Astrocyte of the cerebellum (primary cell): ENCODE measurements around the gene RGP1.
A peak's percentile ranks its signal among the peaks of the same experiment; 100 is the strongest.

Source experiments
- DNase-seq: peaks from one replicate; pipeline ENCODE4 v3.0.0-alpha.2; 2011; ENCODE audit warnings: low read depth
- H3K4me3 ChIP-seq: 2 replicates; pipeline ENCODE4 v1.5.1; 2011; ENCODE audit warnings: mild to moderate bottlenecking, low read depth, low read length, moderate library complexity
- in situ Hi-C: cut with HindIII; loops from 2 replicates; pipeline ENCODE4 v1.10.0; 2017; ENCODE audit warnings: low sequenced_read_pairs
- TF ChIP-seq, protein P1 (sequence below): IDR thresholded peaks from 2 replicates; pipeline ENCODE4 v1.5.1; 2012; ENCODE audit warnings: low read length, low read depth, moderate library complexity, mild to moderate bottlenecking; ENCODE audit errors: missing control alignments

Gene RGP1

DNA sequence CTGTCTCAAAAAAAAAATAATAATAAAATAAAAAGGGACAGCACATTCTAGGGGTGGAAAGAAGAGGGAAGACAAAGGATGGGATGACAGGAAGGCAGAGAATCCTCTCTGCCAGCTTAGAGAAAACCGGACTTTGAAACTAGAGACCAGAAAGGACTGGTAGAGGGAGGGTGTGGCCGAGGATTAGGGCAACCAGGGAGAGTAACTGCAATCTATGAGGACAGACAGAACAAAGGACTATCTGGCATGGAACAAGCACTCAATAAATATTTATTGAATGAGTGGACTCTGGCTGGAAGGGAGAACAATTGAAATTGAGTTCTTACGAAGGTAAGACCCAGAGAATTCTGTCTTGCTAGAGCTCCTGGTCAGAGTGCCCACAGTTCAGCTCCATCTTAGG is 2.5 kb upstream of the RGP1 start:
- H3K4me3 ChIP-seq, result peak overlapping the region; percentile 86
- TF ChIP-seq, protein P1, sequence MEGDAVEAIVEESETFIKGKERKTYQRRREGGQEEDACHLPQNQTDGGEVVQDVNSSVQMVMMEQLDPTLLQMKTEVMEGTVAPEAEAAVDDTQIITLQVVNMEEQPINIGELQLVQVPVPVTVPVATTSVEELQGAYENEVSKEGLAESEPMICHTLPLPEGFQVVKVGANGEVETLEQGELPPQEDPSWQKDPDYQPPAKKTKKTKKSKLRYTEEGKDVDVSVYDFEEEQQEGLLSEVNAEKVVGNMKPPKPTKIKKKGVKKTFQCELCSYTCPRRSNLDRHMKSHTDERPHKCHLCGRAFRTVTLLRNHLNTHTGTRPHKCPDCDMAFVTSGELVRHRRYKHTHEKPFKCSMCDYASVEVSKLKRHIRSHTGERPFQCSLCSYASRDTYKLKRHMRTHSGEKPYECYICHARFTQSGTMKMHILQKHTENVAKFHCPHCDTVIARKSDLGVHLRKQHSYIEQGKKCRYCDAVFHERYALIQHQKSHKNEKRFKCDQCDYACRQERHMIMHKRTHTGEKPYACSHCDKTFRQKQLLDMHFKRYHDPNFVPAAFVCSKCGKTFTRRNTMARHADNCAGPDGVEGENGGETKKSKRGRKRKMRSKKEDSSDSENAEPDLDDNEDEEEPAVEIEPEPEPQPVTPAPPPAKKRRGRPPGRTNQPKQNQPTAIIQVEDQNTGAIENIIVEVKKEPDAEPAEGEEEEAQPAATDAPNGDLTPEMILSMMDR, result no peak
- in situ Hi-C loops, result loop anchor here (5.0 kb wide), 1 partner anchor 66 kb away; the partner anchor contains the start of gene SPAG8
- no peak for DNase-seq

DNA sequence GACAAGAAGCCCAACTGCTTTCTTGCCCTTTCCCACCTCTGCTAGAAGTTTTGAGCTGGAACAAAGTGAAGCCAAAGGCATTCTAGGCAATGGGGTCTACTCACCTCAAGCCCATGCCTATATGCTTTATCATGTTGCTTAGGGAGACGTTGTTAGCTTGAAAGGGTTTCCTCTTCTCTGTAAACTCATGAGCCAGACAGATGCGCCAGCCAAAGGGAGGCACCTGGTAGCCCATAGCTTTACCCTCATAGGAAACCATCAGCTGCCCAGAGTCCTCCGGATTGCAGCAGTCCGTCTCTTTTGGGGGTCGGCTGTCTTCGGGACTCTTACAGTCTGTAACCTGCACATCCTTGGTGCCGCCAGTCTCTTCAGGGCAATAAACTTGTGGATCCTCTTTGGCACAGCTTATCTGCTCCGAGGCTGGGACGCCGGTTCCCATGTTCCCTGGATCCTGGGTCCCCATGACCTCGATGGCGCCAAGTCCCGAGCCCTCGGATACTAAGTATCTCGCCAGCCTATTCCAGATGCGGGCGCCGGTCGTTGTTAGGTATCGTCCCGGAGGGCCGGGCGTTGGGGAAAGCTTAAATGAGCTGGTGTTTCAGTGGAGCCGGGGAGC is 737 bp upstream of the RGP1 start:
- no peak for DNase-seq
- TF ChIP-seq, protein P1, result no peak
- in situ Hi-C loops, result loop anchor here (5.0 kb wide), 1 partner anchor 64 kb away; the partner anchor contains the start of gene SPAG8
- peak overlapping the region; percentile 86 for H3K4me3 ChIP-seq

DNA sequence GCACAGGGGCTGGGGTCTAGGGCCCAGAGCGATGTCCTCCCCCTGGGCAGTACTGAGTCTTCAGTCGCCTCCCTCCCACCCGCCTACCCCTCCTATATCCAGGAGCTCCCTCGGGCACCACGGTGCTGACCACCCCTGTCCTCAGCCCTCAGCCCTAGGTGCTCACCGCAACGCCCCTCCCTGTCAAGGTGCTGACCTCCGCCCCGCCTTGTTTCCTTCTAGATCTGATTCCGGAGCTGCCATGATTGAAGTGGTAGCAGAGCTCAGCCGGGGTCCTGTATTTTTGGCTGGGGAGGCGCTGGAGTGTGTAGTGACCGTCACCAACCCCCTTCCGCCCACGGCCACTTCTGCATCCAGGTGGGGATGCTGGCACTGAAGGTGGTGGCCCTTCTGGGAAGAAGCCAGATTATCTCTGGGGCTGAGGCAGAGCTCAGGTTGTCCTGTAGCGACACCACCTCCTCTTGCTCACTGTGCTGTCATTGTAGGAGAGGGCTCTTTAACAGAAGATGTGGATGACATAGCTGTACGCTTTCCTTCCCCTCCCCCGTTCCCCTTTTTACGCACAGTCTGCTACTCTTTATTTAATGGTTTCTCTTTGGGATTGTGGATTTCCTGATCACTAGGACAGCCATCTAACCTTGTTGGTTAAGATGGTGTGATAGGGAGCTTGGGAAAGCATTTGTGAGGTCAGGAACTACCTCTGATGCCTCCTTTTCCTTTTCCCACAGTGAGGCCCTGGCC is 598 bp downstream of the RGP1 start:
- H3K4me3 ChIP-seq, result peak overlapping the region; percentile 86
- DNase-seq, result no peak
- TF ChIP-seq, protein P1, result no peak
- in situ Hi-C loops, result loop anchor here (5.0 to 25.0 kb wide), 2 partner anchors 63 to 138 kb away; partner anchors contain the start of gene SPAG8

DNA sequence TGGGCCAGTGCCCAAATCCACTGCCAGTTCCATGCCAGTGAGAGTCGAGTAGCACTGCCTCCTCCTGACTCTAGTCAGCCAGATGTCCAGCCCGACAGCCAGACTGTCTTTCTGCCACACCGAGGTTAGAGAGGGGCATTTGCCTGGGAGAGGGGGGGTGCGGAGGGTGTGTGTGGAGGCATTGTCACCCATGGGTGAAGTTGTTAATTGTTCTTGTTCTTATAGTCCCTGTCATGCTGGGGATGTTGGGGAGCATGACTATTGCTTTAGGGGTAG is 1.1 kb downstream of the RGP1 start:
- in situ Hi-C loops, result loop anchor here (25.0 kb wide), 1 partner anchor 137 kb away; no protein-coding TSS in a partner anchor
- DNase-seq, result no peak
- TF ChIP-seq, protein P1, result no peak
- peak overlapping the region; percentile 86 for H3K4me3 ChIP-seq

DNA sequence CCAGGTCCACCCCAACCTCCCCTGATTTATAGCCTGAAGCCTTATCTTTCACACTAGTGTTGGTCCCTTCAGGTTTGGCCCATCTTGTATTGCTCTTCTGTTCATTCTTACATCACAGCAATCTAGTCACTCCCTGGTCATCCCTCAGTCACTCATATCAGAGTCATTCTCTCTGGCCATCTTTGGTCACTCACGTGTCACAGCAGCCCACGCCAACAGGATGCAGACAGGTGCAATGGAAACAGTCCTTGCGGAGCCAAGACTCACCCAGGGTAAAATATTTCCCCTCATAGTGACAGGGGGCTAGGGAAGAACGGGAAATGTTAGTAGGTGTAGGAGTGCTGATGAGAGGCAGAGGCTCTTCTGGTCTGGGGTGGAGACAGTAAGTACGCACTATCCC is 4.4 kb downstream of the RGP1 start:
- H3K4me3 ChIP-seq, result no peak overlapping the region
- in situ Hi-C loops, result loop anchor here (25.0 kb wide), 1 partner anchor 134 kb away; no protein-coding TSS in a partner anchor
- no peak for DNase-seq
- TF ChIP-seq, protein P1, result no peak

DNA sequence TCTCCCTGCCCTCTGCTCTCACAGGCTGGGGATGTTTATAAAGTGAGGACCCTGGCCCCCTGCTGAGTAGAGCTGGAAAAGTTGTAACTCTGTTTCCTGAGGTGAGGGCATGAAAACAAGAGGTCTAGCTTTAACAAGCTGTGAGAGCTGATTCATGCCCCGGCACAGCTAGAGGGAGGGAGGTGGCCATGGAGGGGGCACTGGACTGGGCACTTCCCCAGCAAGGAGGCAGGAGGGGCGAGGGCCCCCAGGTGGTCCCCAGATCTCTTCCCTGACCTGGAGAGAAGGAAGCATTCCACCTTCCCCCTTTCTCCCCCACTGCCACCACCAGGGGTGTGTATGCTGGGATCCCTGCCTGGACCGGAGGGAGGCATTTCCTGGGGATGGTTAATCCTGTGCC is 5.2 kb downstream of the RGP1 start, which contains the start of gene MSMP:
Gene MSMP, minus strand, starts transcription at position 13 of the 400 bp plus-strand sequence. CDS start 147 bp downstream, outside the sequence.
- TF ChIP-seq, protein P1, result no peak
- H3K4me3 ChIP-seq, result no peak within 1 kb of the TSS
- no peak for DNase-seq
- in situ Hi-C loops, result loop anchor here (25.0 kb wide), 1 partner anchor 133 kb away; no protein-coding TSS in a partner anchor
